GM12865 (cell line): ENCODE results near the gene CALR3.

Experiments
- DNase-seq: peaks from one replicate; pipeline ENCODE4 v3.0.0; 2010; ENCODE audit warnings: low read depth
- H3K4me3 ChIP-seq: 2 replicates; pipeline ENCODE4 v1.5.1; 2011; ENCODE audit warnings: mild to moderate bottlenecking, low read depth, low read length, control low read depth
- CTCF ChIP-seq: IDR thresholded peaks from 2 replicates; pipeline ENCODE4 v1.5.1; 2011; ENCODE audit warnings: low read length, control low read depth, low read depth, inconsistent platforms; ENCODE audit not compliant: insufficient read depth; ENCODE audit errors: missing control alignments

CALR3 gene

GRCh38 chr19:16429759-16430091 lies 66.2 kb downstream of the CALR3 start:
- TF ChIP-seq CTCF, result no peak

GRCh38 chr19:16429066-16429758 lies 66.8 kb downstream of the CALR3 start:
- H3K4me3 ChIP-seq, result no peak overlapping the region
- no peak for DNase-seq
- TF ChIP-seq CTCF, result no peak

More at GRCh38 chr19:16429759-16430091, 66.2 kb downstream of the CALR3 start:
- no peak overlapping the region for H3K4me3 ChIP-seq
- DNase-seq, result no peak
